HG03575 (cell line): ENCODE results near the gene ACAA1.
"Not testable (repeated sequence)": the region's sequence is repeated elsewhere in the genome, so short reads cannot be mapped to it uniquely, and the experiment has no call there.

ENCODE experiments used
- ATAC-seq: cut with Tn5 transposase; IDR thresholded peaks from one replicate; pipeline ENCODE4 v1.9.1; 2021; ENCODE audit not compliant: unreplicated experiment, insufficient number of reproducible peaks, low FRiP score; ENCODE audit errors: extremely low read depth

Gene ACAA1

GRCh38 chr3:38138349-38139190 lies 1.6 kb upstream of the ACAA1 start, which contains the start of gene MYD88:
TSS of gene MYD88 (plus strand) at chr3:38138661. CDS start at chr3:38138701, 40 bp downstream.
- ATAC-seq: no peak

GRCh38 chr3:38137615-38138348 lies 855 bp upstream of the ACAA1 start:
- ATAC-seq: no peak

- ATAC-seq: no peak
Observed at GRCh38 chr3:38136393-38136776, 542 bp downstream of the ACAA1 start.

DNA sequence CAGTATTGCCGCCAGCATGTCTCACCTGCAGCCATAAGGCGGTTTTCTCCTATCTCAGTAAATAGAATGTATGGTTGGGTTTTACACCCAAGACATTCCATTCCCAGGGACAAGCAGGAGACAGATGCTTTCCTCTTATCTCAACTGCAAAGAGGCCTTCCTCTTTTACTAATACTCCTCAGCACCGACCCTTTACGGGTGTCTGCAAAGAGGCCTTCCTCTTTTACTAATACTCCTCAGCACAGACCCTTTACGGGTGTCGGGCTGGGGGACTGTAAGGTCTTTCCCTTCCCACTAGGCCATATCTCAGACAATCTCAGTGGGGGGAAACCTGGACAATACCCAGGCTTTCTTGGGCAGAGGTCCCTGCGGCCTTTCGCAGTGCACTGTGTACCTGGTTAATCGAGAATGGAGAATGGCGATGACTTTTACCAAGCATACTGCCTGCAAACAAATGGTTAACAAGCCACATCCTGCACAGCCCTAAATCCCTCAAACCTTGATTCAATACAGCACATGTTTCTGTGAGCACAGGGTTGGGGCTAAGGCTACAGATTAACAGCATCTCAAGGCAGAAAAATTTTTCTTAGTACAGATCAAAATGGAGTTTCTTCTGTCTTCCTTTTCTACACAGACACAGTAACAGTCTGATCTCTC lies 1.2 kb downstream of the ACAA1 start:
- ATAC-seq: not testable (repeated sequence)

- ATAC-seq: not testable (repeated sequence)
Observed at GRCh38 chr3:38134517-38135143, 2.3 kb downstream of the ACAA1 start.

GRCh38 chr3:38133557-38134405 lies 3.1 kb downstream of the ACAA1 start:
- ATAC-seq: no peak

GRCh38 chr3:38133209-38133556 lies 3.7 kb downstream of the ACAA1 start:
- ATAC-seq: no peak

DNA sequence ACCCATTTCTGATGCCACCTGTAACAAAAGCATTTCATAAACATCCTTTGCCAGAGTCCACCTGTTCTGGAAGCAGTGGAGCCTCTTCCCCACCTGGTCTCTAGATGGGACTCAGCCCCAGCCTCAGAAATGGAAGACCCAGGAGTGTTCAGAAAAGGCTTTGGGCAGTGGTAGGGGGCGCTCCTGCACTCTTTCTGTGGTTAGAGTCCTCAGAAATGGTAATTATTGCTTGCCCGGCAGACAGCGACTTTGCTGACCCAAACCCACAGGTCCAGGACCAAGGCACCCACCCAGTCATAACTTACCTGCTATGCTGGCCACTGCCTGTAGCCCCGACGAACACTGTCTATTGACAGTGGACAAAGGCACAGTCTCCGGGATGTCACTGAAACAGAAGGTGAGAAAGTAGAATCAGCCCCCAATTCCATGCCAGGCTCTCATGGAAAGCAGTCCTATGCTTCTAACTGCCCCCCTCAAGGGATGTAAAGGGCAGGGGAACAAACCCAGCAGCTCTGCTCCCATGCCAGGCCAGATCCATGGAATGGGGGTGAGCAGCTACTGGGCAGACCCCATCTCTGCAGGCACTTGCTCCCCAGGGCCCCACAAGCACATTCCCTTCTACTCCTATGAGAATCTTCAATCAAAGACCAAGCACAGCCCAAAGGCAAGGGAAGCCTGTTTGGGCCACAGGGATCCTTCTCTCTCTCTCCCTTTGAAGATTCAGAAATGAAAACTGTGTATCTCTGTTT lies 5.1 kb downstream of the ACAA1 start:
- no peak for ATAC-seq

DNA sequence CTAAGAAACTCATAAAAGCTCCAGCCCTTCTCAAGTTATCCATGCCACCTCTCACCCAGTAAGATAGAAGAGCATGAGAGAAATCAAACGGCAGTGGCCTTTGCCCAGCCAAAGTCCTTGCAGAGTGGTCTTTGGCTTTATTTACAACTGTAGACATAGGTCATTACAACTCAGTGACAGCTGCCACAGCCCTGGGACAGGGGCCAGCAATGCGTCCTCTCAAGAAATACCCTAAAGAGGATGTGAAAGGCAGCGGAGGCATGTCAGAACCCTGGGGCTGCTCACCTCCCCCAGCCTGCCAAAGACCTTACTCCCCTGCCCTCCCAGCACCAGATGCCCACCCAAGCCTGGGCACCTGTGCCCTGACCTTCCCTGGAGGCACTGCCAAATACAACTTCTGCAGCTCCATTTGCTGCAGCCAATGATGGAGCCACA lies 6.3 kb downstream of the ACAA1 start:
- no peak for ATAC-seq

DNA sequence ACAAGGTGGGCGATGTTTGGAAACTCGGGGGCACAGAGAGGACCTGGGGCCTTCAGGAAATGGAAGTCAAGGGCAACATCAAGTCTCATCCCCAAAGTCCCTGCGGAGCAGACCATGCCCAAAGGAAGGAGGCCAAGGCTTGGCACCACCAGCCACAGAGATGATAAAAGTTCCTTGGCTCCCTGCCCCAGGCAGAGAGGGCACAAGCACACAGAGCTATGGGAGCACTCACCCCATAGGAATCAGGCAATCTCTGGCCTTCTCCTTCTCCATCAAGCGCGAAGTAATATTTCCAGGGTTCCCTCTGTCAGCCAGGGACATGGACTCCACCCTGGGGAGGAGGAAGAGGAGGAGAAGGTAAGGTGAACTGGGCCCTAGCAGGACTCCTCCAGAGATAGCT lies 7.9 kb downstream of the ACAA1 start:
- no peak for ATAC-seq

DNA sequence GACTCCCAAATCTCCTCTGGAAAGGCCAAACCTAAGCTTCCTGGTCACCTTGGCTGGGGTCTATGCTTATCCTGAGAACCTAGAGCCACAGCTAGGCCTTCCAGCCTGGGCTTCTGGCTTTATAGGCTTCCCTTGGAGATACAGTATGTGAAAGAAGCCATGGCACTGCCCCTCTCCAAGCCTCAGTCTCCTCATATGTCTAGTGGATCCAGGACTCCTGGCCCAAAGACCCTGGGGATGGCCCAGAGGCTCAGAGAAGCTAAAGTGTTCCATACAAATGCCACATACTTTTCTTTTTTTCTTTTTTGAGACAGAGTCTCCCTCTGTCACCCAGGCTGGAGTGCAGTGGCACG lies 8.6 kb downstream of the ACAA1 start:
- ATAC-seq: no peak

GRCh38 chr3:38127611-38128302 lies 9.2 kb downstream of the ACAA1 start:
- no peak for ATAC-seq

DNA sequence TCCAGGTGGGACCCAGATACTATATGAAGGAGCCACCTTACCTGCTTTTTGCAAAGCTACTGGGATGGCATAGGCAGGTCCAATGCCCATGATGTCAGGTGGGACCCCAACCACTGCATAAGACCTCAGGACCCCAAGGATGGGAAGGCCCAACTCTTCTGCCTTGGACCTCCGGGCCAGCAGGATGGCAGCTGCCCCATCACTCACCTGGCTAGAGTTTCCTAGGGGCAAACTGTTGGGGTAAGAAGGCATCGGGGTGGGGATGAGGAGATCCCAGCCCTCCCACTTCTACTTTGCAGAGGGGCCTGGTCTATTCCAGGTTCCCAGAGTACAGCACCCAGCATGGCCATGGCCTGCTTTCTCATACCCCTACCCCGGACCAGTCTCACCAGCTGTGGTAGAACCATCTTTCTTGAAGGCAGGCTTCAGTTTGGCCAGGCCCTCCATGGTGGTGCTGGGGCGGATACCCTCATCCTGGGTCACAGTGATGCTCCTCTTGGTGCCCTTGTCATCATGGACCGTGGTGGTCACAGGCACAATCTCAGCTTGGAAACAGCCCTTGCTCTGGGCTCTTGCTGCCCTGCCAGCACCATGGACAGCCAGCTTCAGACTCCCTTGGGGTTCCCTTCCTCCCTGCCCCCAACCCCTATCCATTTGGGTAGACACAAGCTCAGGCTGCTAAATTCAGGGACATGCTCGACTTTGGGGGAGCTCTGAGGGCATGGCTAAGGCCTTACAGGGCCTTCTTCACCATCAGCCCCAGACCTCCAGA lies 10.6 kb downstream of the ACAA1 start:
- no peak for ATAC-seq

GRCh38 chr3:38125305-38126120 lies 11.4 kb downstream of the ACAA1 start:
- ATAC-seq: no peak

GRCh38 chr3:38124324-38125122 lies 12.4 kb downstream of the ACAA1 start:
- no peak for ATAC-seq
